Stimulated activated memory B cell treated with anti-CD40 and anti-IgM and Interleukin-4, amounts not matched to agents 10 μg/mL and 1 μg/mL and 100 μg/mL, for 72 hours (primary cell): ENCODE data around the gene FYN.
"Not testable (repeated sequence)": the region's sequence is repeated elsewhere in the genome, so short reads cannot be mapped to it uniquely, and the experiment has no call there.

Experiments used
- ATAC-seq: fragments of 150-1000 bp; cut with Tn5 transposase; 2 replicates; pipeline ENCODE4 v1.10.0; 2021
- H3K27ac Mint-ChIP-seq: one replicate; pipeline ENCODE4 v1.8.0; 2022; ENCODE audit warnings: mild to moderate bottlenecking, mixed read lengths
- H3K27me3 Mint-ChIP-seq: one replicate; pipeline ENCODE4 v1.8.0; 2022; ENCODE audit warnings: mixed read lengths
- H3K36me3 Mint-ChIP-seq: one replicate; pipeline ENCODE4 v1.8.0; 2022; ENCODE audit warnings: mixed read lengths
- H3K4me1 Mint-ChIP-seq: one replicate; pipeline ENCODE4 v1.8.0; 2022; ENCODE audit warnings: mixed read lengths
- H3K4me3 Mint-ChIP-seq: one replicate; pipeline ENCODE4 v1.8.0; 2022; ENCODE audit warnings: mild to moderate bottlenecking, moderate library complexity, mixed read lengths
- H3K9me3 Mint-ChIP-seq: one replicate; pipeline ENCODE4 v1.8.0; 2022; ENCODE audit warnings: mixed read lengths

The FYN gene

GRCh38 chr6:111791415-111791814, 81.8 kb downstream of the FYN start:
- no peak overlapping the region for H3K4me3 Mint-ChIP-seq
- H3K9me3 Mint-ChIP-seq = no peaks in the 10 kb centered on the region
- no peak for ATAC-seq
- H3K27me3 Mint-ChIP-seq = no peaks in the 10 kb centered on the region
- peaks cover 32% of the 10 kb centered on the region for H3K36me3 Mint-ChIP-seq
- H3K27ac Mint-ChIP-seq = no peak overlapping the region
- H3K4me1 Mint-ChIP-seq = peaks cover 32% of the 10 kb centered on the region

- peaks cover 30% of the 10 kb centered on the region for H3K36me3 Mint-ChIP-seq
- ATAC-seq = no peak
- H3K27me3 Mint-ChIP-seq = no peaks in the 10 kb centered on the region
- H3K9me3 Mint-ChIP-seq = peaks cover 3% of the 10 kb centered on the region
- no peak overlapping the region for H3K4me3 Mint-ChIP-seq
- H3K27ac Mint-ChIP-seq = no peak overlapping the region
- H3K4me1 Mint-ChIP-seq = peaks cover 27% of the 10 kb centered on the region
Observed at GRCh38 chr6:111789598-111789997, 83.7 kb downstream of the FYN start.

- H3K9me3 Mint-ChIP-seq = peaks cover 3% of the 10 kb centered on the region
- peaks cover 20% of the 10 kb centered on the region for H3K4me1 Mint-ChIP-seq
- H3K27ac Mint-ChIP-seq = no peak overlapping the region
- H3K36me3 Mint-ChIP-seq = peaks cover 24% of the 10 kb centered on the region
- H3K27me3 Mint-ChIP-seq = no peaks in the 10 kb centered on the region
- H3K4me3 Mint-ChIP-seq = no peak overlapping the region
- no peak for ATAC-seq
Observed at GRCh38 chr6:111788379-111789276, 84.6 kb downstream of the FYN start.

GRCh38 chr6:111786151-111786550, 87.1 kb downstream of the FYN start:
- H3K27ac Mint-ChIP-seq, H3K27me3 Mint-ChIP-seq, H3K9me3 Mint-ChIP-seq, H3K4me1 Mint-ChIP-seq, H3K4me3 Mint-ChIP-seq, ATAC-seq: not testable (repeated sequence)
- peaks cover 20% of the 10 kb centered on the region for H3K36me3 Mint-ChIP-seq

- Mint-ChIP-seq H3K27ac (peak overlapping the region; percentile 15), H3K27me3 (no peaks in the 10 kb centered on the region), H3K9me3 (peaks cover 3% of the 10 kb centered on the region), H3K36me3 (peaks cover 23% of the 10 kb centered on the region), H3K4me1 (no peaks in the 10 kb centered on the region), H3K4me3 (no peak overlapping the region)
- ATAC-seq = no peak
Observed at GRCh38 chr6:111784433-111784832, 88.8 kb downstream of the FYN start.

- Mint-ChIP-seq H3K4me3 (no peak overlapping the region), H3K27ac (no peak overlapping the region), H3K9me3 (peaks cover 3% of the 10 kb centered on the region), H3K27me3 (no peaks in the 10 kb centered on the region), H3K36me3 (peaks cover 29% of the 10 kb centered on the region), H3K4me1 (peaks cover 8% of the 10 kb centered on the region)
- no peak for ATAC-seq
Observed at GRCh38 chr6:111782887-111783466, 90.3 kb downstream of the FYN start.

GRCh38 chr6:111782192-111782809, 91.0 kb downstream of the FYN start:
- peaks cover 32% of the 10 kb centered on the region for H3K36me3 Mint-ChIP-seq
- H3K27ac Mint-ChIP-seq = no peak overlapping the region
- no peaks in the 10 kb centered on the region for H3K27me3 Mint-ChIP-seq
- peaks cover 15% of the 10 kb centered on the region for H3K4me1 Mint-ChIP-seq
- H3K9me3 Mint-ChIP-seq = peaks cover 3% of the 10 kb centered on the region
- H3K4me3 Mint-ChIP-seq = no peak overlapping the region
- no peak for ATAC-seq

- Mint-ChIP-seq H3K9me3 (peaks cover 2% of the 10 kb centered on the region), H3K36me3 (peaks cover 30% of the 10 kb centered on the region), H3K4me1 (peaks cover 22% of the 10 kb centered on the region), H3K27ac (no peak overlapping the region), H3K4me3 (no peak overlapping the region), H3K27me3 (no peaks in the 10 kb centered on the region)
- ATAC-seq = no peak
Observed at GRCh38 chr6:111781041-111781708, 92.1 kb downstream of the FYN start.

GRCh38 chr6:111780393-111780792, 92.9 kb downstream of the FYN start:
- Mint-ChIP-seq H3K27ac (no peak overlapping the region), H3K36me3 (peaks cover 26% of the 10 kb centered on the region)
- ATAC-seq = no peak

GRCh38 chr6:111779660-111780059, 93.6 kb downstream of the FYN start:
- Mint-ChIP-seq H3K4me3 (no peak overlapping the region), H3K27me3 (no peaks in the 10 kb centered on the region), H3K27ac (no peak overlapping the region), H3K4me1 (peaks cover 22% of the 10 kb centered on the region), H3K36me3 (peaks cover 26% of the 10 kb centered on the region), H3K9me3 (no peaks in the 10 kb centered on the region)
- no peak for ATAC-seq

More at GRCh38 chr6:111780393-111780792, 92.9 kb downstream of the FYN start:
- H3K4me1 Mint-ChIP-seq = peaks cover 22% of the 10 kb centered on the region
- no peak overlapping the region for H3K4me3 Mint-ChIP-seq
- H3K9me3 Mint-ChIP-seq = no peaks in the 10 kb centered on the region
- H3K27me3 Mint-ChIP-seq = no peaks in the 10 kb centered on the region

GRCh38 chr6:111779031-111779430, 94.2 kb downstream of the FYN start:
- H3K4me1 Mint-ChIP-seq = peaks cover 22% of the 10 kb centered on the region
- peaks cover 26% of the 10 kb centered on the region for H3K36me3 Mint-ChIP-seq
- H3K27me3 Mint-ChIP-seq = no peaks in the 10 kb centered on the region
- no peak for ATAC-seq
- H3K27ac Mint-ChIP-seq = no peak overlapping the region
- no peaks in the 10 kb centered on the region for H3K9me3 Mint-ChIP-seq
- H3K4me3 Mint-ChIP-seq = no peak overlapping the region

- Mint-ChIP-seq H3K36me3 (peaks cover 20% of the 10 kb centered on the region), H3K9me3 (no peaks in the 10 kb centered on the region), H3K27me3 (no peaks in the 10 kb centered on the region), H3K4me1 (peaks cover 22% of the 10 kb centered on the region), H3K27ac (peak overlapping the region; percentile 15), H3K4me3 (no peak overlapping the region)
- ATAC-seq = peak; percentile 52
Observed at GRCh38 chr6:111777357-111777756, 95.9 kb downstream of the FYN start.

- H3K9me3 Mint-ChIP-seq = no peaks in the 10 kb centered on the region
- peak overlapping the region; percentile 15 for H3K27ac Mint-ChIP-seq
- no peak for ATAC-seq
- peaks cover 28% of the 10 kb centered on the region for H3K36me3 Mint-ChIP-seq
- H3K4me3 Mint-ChIP-seq = no peak overlapping the region
- H3K4me1 Mint-ChIP-seq = peaks cover 23% of the 10 kb centered on the region
- no peaks in the 10 kb centered on the region for H3K27me3 Mint-ChIP-seq
Observed at GRCh38 chr6:111776236-111777221, 96.7 kb downstream of the FYN start.

- H3K9me3 Mint-ChIP-seq = no peaks in the 10 kb centered on the region
- peaks cover 30% of the 10 kb centered on the region for H3K4me1 Mint-ChIP-seq
- H3K27me3 Mint-ChIP-seq = no peaks in the 10 kb centered on the region
- peaks cover 36% of the 10 kb centered on the region for H3K36me3 Mint-ChIP-seq
- ATAC-seq = no peak
- no peak overlapping the region for H3K4me3 Mint-ChIP-seq
- H3K27ac Mint-ChIP-seq = peak overlapping the region; percentile 48
Observed at GRCh38 chr6:111775145-111775922, 97.9 kb downstream of the FYN start.
